IMR-90 (cell line): Measurements from ENCODE around the gene NREP. TPM values are rescaled to one million over a fixed set of nuclear protein-coding genes. Genes with fewer than 3 reads are reported as not detected.
A peak's percentile ranks its signal among the peaks of the same experiment; 100 is the strongest.

Experiments
- ATAC-seq: fragments of 200-7000 bp; cut with Tn5 transposase; 2 replicates; pipeline ENCODE4 v1.9.1; 2020; ENCODE audit warnings: low read depth, mild to moderate bottlenecking, moderate library complexity
- BruUV-seq: library from RNA; stranded (reverse); fragments of 400-500 nt; replicated peaks from 2 replicates; lab custom pipeline; 2021; lab: Mats Ljungman, UMichigan
- CTCF ChIA-PET: fragments of 300-600 bp; formaldehyde crosslinking; extraction: SDS; loops from one replicate; lab custom pipeline; 2021; ENCODE audit warnings: antibody characterized with exemption; lab: Yijun Ruan, JAX
- POLR2A ChIA-PET: fragments of 300-600 bp; sonication (Branson Sonifier 250); formaldehyde crosslinking; loops from one replicate; lab custom pipeline; 2022; ENCODE audit warnings: antibody characterized with exemption; ENCODE audit not compliant: unreplicated experiment; lab: Charles Lee
- DNase-seq: peaks from one replicate; pipeline ENCODE4 v3.0.0; 2013
- H2AFZ ChIP-seq: replicated peaks from 2 replicates; pipeline ENCODE3; 2013; ENCODE audit warnings: low read length, mild to moderate bottlenecking; ENCODE audit not compliant: poor library complexity
- H2AK5ac ChIP-seq: 2 replicates; pipeline ENCODE4 v1.6.1; 2013; ENCODE audit warnings: low read depth, low read length, inconsistent platforms
- H2AK9ac ChIP-seq: replicated peaks from 2 replicates; pipeline ENCODE3; 2013; ENCODE audit warnings: mild to moderate bottlenecking, low read depth, low read length, moderate library complexity; ENCODE audit not compliant: poor library complexity
- H2BK120ac ChIP-seq: 2 replicates; pipeline ENCODE4 v1.6.1; 2013; ENCODE audit warnings: low read depth, low read length, inconsistent platforms
- H2BK15ac ChIP-seq: 3 replicates; pipeline ENCODE4 v1.6.1; 2013; ENCODE audit warnings: low read depth, low read length, inconsistent platforms
- H2BK20ac ChIP-seq: 2 replicates; pipeline ENCODE4 v1.6.1; 2013; ENCODE audit warnings: low read depth, mild to moderate bottlenecking, inconsistent platforms, low read length, moderate library complexity
- H2BK5ac ChIP-seq: 2 replicates; pipeline ENCODE4 v1.6.1; 2013; ENCODE audit warnings: mild to moderate bottlenecking, low read depth, low read length, inconsistent platforms; ENCODE audit not compliant: poor library complexity, severe bottlenecking
- H3K14ac ChIP-seq: replicated peaks from 2 replicates; pipeline ENCODE4 v1.6.1; 2013; ENCODE audit warnings: low read depth, low read length, inconsistent platforms
- H3K18ac ChIP-seq: 2 replicates; pipeline ENCODE4 v1.6.1; 2013; ENCODE audit warnings: low read depth, low read length, control low read depth
- H3K23ac ChIP-seq: 2 replicates; pipeline ENCODE4 v1.6.1; 2013; ENCODE audit warnings: low read depth, low read length, inconsistent platforms
- H3K27ac ChIP-seq: 2 replicates; pipeline ENCODE4 v1.5.1; 2013; ENCODE audit warnings: mild to moderate bottlenecking, control low read depth, low read length; ENCODE audit not compliant: insufficient read depth
- H3K27me3 ChIP-seq: 2 replicates; pipeline ENCODE4 v1.6.1; 2013; ENCODE audit warnings: low read length; ENCODE audit not compliant: control insufficient read depth, insufficient read depth
- H3K36me3 ChIP-seq: 2 replicates; pipeline ENCODE4 v1.6.1; 2013; ENCODE audit warnings: low read length, mixed read lengths; ENCODE audit not compliant: control insufficient read depth, insufficient read depth
- H3K4ac ChIP-seq: 2 replicates; pipeline ENCODE4 v1.6.1; 2013; ENCODE audit warnings: low read depth, low read length, inconsistent platforms
- H3K4me1 ChIP-seq: 2 replicates; pipeline ENCODE4 v1.6.1; 2013; ENCODE audit warnings: low read length, mixed read lengths; ENCODE audit not compliant: control insufficient read depth, insufficient read depth
- H3K4me2 ChIP-seq: 2 replicates; pipeline ENCODE4 v1.6.1; 2013; ENCODE audit warnings: low read depth, mild to moderate bottlenecking, control low read depth, low read length, moderate library complexity
- H3K4me3 ChIP-seq: 2 replicates; pipeline ENCODE4 v1.5.1; 2013; ENCODE audit warnings: low read depth, mild to moderate bottlenecking, control low read depth, low read length, moderate library complexity; ENCODE audit not compliant: insufficient read depth
- H3K56ac ChIP-seq: 2 replicates; pipeline ENCODE4 v1.6.1; 2013; ENCODE audit warnings: low read length, inconsistent platforms; ENCODE audit not compliant: insufficient read depth; ENCODE audit errors: extremely low read depth
- H3K79me1 ChIP-seq, 2 experiments: 2 replicates each; pipeline ENCODE4 v1.6.1; 2013; ENCODE audit warnings: low read length in 2 of 2, inconsistent platforms in 1 of 2, low read depth in 1 of 2
- H3K9ac ChIP-seq: 2 replicates; pipeline ENCODE4 v1.6.1; 2013; ENCODE audit warnings: low read depth, low read length, control low read depth
- H3K9me1 ChIP-seq: 2 replicates; pipeline ENCODE4 v1.6.1; 2013; ENCODE audit warnings: low read length, inconsistent platforms; ENCODE audit not compliant: insufficient read depth
- H3K9me3 ChIP-seq: 2 replicates; pipeline ENCODE4 v1.6.1; 2013; ENCODE audit warnings: low read length; ENCODE audit not compliant: control insufficient read depth, insufficient read depth
- H4K20me1 ChIP-seq: 2 replicates; pipeline ENCODE4 v1.6.1; 2013; ENCODE audit warnings: low read length, inconsistent platforms; ENCODE audit not compliant: insufficient read depth
- H4K5ac ChIP-seq: 2 replicates; pipeline ENCODE4 v1.6.1; 2013; ENCODE audit warnings: mild to moderate bottlenecking, low read depth, low read length, control low read depth
- H4K8ac ChIP-seq, 2 experiments: 2 replicates each; pipeline ENCODE4 v1.6.1; 2013; ENCODE audit warnings: low read depth in 2 of 2, low read length in 2 of 2, control low read depth in 1 of 2, inconsistent platforms in 1 of 2
- H4K91ac ChIP-seq: 2 replicates; pipeline ENCODE4 v1.6.1; 2013; ENCODE audit warnings: low read depth, low read length, inconsistent platforms; ENCODE audit not compliant: insufficient read depth
- CHD1 ChIP-seq: IDR thresholded peaks from 2 replicates; pipeline ENCODE4 v1.6.1; 2012; ENCODE audit warnings: low read depth, low read length, improper control_type of control experiment
- WGBS, 2 experiments: methylation state at CpG; one replicate each; pipeline versions ENCODE4 v1.1.5 to v1.1.7; 2013; ENCODE audit warnings: missing lambda C conversion rate in 2 of 2; ENCODE audit not compliant: insufficient read length in 1 of 2; ENCODE audit errors: extremely low coverage in 2 of 2; 5-methylcytosine and 5-hydroxymethylcytosine counted together
- dilution Hi-C: fragments of 300-500 bp; cut with HindIII; formaldehyde crosslinking; loops from one replicate; pipeline ENCODE4 v1.14.3; 2018; ENCODE audit warnings: low sequenced_read_pairs; ENCODE audit not compliant: unreplicated experiment
- in situ Hi-C: fragments of 300-500 bp; cut with MboI; formaldehyde crosslinking; loops from 3 replicates; pipeline ENCODE4 v1.14.3; 2019; ENCODE audit warnings: low sequenced_read_pairs, inconsistent platforms, mixed read lengths
- intact Hi-C: fragments of 100-400 bp; cut with micrococcal nuclease; formaldehyde crosslinking; loops from 2 replicates; pipeline ENCODE4 v1.10.0; 2022
- polyA plus RNA-seq, 3 experiments: library from polyadenylated mRNA; depleted of rRNA; stranded (reverse); fragments of >200 nt; gene quantifications; 2 replicates each; pipeline ENCODE4 v1.2.3, GENCODE V29; 2012; ENCODE audit warnings: low replicate concordance in 1 of 3
- total RNA-seq: library from RNA; depleted of rRNA; stranded (reverse); fragments of >200 nt; gene quantifications from 2 replicates; pipeline ENCODE4 v1.2.3, GENCODE V29; 2012
- TF ChIP-seq, protein P1 (sequence below): fragments of 150-350 bp; IDR thresholded peaks from 2 replicates; pipeline ENCODE4 v1.6.1; 2017; ENCODE audit warnings: mild to moderate bottlenecking, antibody characterized with exemption, low read length, low read depth

Gene NREP
- total and polyA plus RNA-seq, 2 of the 4 experiments (the other 2 are of a cell fraction): 178 to 277 TPM

DNA sequence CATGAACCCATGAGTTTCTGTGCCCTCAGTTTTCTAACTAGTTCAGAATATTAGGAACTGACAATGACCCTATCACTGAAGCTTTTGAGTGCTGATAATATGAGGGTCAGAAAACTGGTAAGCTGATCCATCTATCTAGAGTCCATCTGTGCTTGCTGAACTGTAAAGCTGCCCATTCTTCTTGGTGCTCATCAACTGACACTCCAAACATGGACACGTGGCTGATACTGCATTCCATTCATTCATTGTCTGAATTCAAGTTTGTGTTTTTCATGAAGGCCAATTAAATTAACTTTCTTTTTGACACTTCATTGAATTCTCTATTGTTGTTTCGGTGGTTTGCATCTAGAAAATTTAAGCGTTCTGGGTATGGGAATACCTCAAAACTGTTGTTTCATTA lies 17.6 kb downstream of the NREP start:
- Histone ChIP-seq H4K5ac (peak overlapping the region; percentile 19; the same call in 1 of the 2 replicates), H2AK5ac (peak overlapping the region; percentile 85), H3K18ac (peak overlapping the region; percentile 83), H3K27ac (peak overlapping the region; percentile 8; the same call in 1 of the 2 replicates), H3K9me1 (peaks cover 22% of the 10 kb centered on the region), H2BK120ac (peak overlapping the region; percentile 80), H2AK9ac (peak overlapping the region; percentile 73), H3K9ac (no peak overlapping the region), H3K14ac (peak overlapping the region; percentile 73), H2BK15ac (peak overlapping the region; percentile 11; the same call in 2 of the 3 replicates), H3K9me3 (no peaks in the 10 kb centered on the region), H3K79me1 (peaks cover 27 to 54% of the 10 kb centered on the region in 2 experiments), H2BK5ac (peak overlapping the region; percentile 93), H3K4me3 (no peak overlapping the region), H4K91ac (peak overlapping the region; percentile 68), H3K4me2 (no peak overlapping the region; the same call in 1 of the 2 replicates), H3K56ac (peak overlapping the region; percentile 7; the same call in 1 of the 2 replicates), H3K23ac (peak overlapping the region; percentile 85), H4K20me1 (no peaks in the 10 kb centered on the region), H2AFZ (no peak overlapping the region), H4K8ac (peak overlapping the region; percentile 82 to 83), H3K4ac (peak overlapping the region; percentile 93), H3K4me1 (peaks cover 32% of the 10 kb centered on the region), H2BK20ac (peak overlapping the region; percentile 87), H3K36me3 (peaks cover 3% of the 10 kb centered on the region; the same call in 1 of the 2 replicates), H3K27me3 (no peaks in the 10 kb centered on the region)
- in situ Hi-C loops (no loop called here), dilution Hi-C loops (no loop called here), intact Hi-C loops (loop anchor here (5.0 kb wide), 1 partner anchor 97 kb away; no protein-coding TSS in a partner anchor)
- POLR2A ChIA-PET: no interaction called here
- TF ChIP-seq, protein P1, sequence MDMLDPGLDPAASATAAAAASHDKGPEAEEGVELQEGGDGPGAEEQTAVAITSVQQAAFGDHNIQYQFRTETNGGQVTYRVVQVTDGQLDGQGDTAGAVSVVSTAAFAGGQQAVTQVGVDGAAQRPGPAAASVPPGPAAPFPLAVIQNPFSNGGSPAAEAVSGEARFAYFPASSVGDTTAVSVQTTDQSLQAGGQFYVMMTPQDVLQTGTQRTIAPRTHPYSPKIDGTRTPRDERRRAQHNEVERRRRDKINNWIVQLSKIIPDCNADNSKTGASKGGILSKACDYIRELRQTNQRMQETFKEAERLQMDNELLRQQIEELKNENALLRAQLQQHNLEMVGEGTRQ: peak; percentile 40; the same call in 1 of the 2 replicates
- no peak for TF ChIP-seq CHD1
- BruUV-seq: no TSS peak
- 20% methylated on average over 1 of the region's 3 CpGs; no CpG with 5 or more reads in 1 of the 2 experiments for WGBS, 2 experiments
- CTCF ChIA-PET: interaction anchor here (0.8 kb wide), 1 partner anchor 118 kb away, joined by 3 read pairs; no protein-coding TSS in a partner anchor
- ATAC-seq (no peak), DNase-seq (no peak)
